Suppressor macrophage (primary cell): Measurements from ENCODE around the gene SIGLEC15.
"Not testable (repeated sequence)": the region's sequence is repeated elsewhere in the genome, so short reads cannot be mapped to it uniquely, and the experiment has no call there.

Experiments
- DNase-seq, 4 experiments: peaks; one replicate each; pipeline ENCODE4 v3.0.0-alpha.2; 2020 to 2022
- total RNA-seq, 17 experiments: gene quantifications; one replicate each; lab custom pipeline; 2026; ENCODE audit warnings: mixed read lengths in 6 of 17, inconsistent platforms in 3 of 17; lab: John Stamatoyannopoulos, UW

SIGLEC15 gene, protein sequence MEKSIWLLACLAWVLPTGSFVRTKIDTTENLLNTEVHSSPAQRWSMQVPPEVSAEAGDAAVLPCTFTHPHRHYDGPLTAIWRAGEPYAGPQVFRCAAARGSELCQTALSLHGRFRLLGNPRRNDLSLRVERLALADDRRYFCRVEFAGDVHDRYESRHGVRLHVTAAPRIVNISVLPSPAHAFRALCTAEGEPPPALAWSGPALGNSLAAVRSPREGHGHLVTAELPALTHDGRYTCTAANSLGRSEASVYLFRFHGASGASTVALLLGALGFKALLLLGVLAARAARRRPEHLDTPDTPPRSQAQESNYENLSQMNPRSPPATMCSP
- 22.2 to 97.6 (median 41.3) reads per million in 17 experiments for total RNA-seq

- peak; percentile 48 to 80 (median 66) for DNase-seq
Measured at GRCh38 chr18:45825258-45826044, at the start of gene SIGLEC15. TSS of gene SIGLEC15 (plus strand) at chr18:45825675. CDS start at chr18:45825729, 54 bp downstream.

DNA sequence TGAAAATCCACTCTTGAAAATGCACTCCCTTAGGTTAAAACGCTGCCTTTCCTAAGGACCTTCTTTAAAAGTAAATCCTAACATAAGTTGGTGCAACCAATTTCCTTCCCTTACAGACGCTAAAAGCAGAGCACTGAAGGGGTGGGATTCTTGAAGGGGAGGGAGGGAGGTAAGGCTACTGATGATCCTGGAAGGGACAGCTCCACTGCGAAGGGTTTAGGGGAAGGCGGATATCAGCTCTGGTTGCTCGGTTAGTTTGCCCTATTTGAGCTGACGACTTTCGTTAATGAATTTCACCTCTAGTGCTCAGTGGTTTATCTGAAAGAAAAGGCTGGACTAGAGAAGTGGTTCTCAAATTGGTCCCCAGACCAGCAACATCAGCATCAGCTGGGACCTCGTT is 49.7 kb upstream of the SIGLEC15 start:
- peak in 1 of 4 experiments; percentile 9 for DNase-seq

- DNase-seq = no peak
Measured at GRCh38 chr18:45777393-45777792, 48.1 kb upstream of the SIGLEC15 start.

GRCh38 chr18:45780568-45780967 is 44.9 kb upstream of the SIGLEC15 start:
- DNase-seq = no peak

DNA sequence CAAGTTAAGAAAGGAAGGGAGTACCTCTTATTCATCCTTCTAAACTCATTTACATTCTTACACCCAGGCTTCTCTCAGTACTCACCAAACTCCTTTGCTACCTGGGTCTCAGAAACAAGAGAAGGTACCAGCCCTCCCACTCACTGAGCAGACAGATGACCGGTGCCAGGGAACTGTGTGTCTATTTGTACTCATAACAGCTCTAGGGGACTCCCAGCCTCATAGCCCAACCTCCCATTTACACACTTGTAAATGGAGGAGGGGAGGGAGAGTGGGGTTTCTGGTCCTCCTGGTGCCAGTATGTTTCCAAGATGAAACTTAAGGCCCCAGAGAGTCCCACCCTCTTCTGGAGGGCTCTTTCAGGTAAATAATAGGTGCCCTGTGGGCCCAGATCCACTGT is 42.8 kb upstream of the SIGLEC15 start:
- no peak for DNase-seq

GRCh38 chr18:45783097-45784075 is 42.1 kb upstream of the SIGLEC15 start:
- no peak for DNase-seq

DNA sequence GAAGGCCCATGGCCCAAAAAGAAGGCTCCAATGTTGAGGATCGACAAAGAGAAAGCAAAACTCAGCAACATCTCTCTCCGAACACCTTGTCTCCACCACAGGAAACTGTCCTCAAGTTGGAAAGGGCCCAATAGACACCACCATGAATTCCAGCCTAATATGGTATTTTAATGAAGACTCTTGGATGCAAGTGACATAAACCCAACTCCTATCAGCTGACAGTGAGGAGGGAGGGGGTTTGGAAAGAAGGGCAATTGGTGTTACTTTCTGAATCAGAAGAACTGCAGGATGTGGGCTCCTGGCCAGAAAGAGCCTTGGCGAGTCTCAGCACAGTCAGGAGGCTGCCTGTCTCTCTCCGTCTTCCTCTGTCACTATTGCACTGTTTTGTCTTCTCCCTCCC is 40.3 kb upstream of the SIGLEC15 start:
- DNase-seq = peak in 1 of 4 experiments; percentile 28

GRCh38 chr18:45786941-45787340 is 38.5 kb upstream of the SIGLEC15 start:
- DNase-seq = peak in 1 of 4 experiments; percentile 36

DNA sequence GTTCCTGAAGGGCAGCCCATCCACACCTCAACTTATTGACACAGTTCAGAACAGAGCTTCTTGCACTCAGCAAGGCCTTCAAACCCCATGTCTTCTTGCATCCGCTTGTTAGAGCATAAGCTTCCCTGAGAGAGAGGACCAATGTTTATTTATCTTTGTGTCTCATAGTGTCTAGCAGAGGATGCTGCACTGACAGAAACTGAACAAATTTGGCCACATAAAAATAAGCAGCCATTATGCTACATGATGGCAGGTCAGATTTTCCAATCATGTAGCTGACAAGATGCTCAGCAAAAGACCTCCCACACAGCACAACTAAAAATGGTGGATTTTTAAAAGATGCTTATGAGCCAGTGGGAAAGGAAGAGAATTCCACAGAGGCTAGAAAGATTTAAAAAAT is 38.1 kb upstream of the SIGLEC15 start:
- DNase-seq = no peak

- DNase-seq = peak; percentile 64 to 84 (median 82)
Measured at GRCh38 chr18:45788861-45789260, 36.6 kb upstream of the SIGLEC15 start.

- DNase-seq = peak; percentile 26 to 71 (median 66)
Measured at GRCh38 chr18:45792506-45793263, 32.8 kb upstream of the SIGLEC15 start.

- DNase-seq = peak; percentile 61 to 90 (median 81)
Measured at GRCh38 chr18:45793264-45793965, 32.1 kb upstream of the SIGLEC15 start.

DNA sequence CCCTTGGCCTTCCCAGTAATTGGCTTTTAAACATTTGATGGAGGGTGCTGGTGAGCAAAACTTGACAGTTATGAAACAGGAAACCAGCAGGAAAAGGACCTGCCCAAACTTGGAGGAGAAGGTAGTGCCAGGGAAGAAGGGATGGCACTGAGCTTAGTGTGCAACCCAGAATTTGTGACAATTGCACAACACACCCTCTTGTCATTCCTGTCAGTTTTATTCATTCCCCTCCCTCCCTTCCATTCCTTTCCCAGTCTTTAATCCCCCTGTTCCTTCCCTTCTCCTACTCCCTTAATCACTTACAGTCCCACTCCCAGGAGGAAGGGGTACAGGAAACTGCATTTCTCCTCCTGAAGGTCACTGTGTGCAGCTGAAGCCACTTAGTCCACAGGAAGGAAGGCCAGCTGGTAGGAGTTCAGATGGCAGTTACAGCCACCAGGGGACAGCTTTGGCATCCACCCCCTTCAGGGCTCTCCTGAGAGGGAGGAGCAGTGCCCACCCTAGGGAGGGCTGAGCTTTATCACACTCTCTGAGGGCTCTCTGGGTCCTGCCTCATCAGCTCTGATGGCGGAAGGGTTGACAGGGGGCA is 24.0 kb upstream of the SIGLEC15 start:
- peak in 2 of 4 experiments; percentile 39 to 45 for DNase-seq

- DNase-seq = peak; percentile 71 to 91 (median 83)
Measured at GRCh38 chr18:45802814-45803492, 22.5 kb upstream of the SIGLEC15 start.

DNA sequence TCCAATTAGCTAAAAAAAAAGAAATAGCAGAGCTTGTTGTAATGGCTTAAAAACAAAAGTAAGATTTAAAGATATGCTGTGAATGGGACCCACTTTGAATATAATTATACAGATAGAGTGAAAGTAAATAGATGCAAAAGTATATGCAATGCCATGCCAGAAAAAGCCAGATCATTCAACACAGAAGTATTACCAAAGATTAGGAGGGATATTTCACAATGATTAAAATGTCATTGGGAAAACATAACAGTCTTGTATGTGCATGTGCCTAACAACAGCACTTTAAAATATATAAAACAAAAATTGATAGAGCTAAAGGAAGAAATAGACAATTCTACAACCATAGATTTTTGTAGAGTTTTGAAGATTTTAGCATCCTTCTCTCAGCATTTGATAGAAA is 19.9 kb upstream of the SIGLEC15 start:
- DNase-seq = peak in 2 of 4 experiments; percentile 66 to 70

GRCh38 chr18:45806226-45806625 is 19.2 kb upstream of the SIGLEC15 start:
- DNase-seq = peak; percentile 76 to 87 (median 80)

DNA sequence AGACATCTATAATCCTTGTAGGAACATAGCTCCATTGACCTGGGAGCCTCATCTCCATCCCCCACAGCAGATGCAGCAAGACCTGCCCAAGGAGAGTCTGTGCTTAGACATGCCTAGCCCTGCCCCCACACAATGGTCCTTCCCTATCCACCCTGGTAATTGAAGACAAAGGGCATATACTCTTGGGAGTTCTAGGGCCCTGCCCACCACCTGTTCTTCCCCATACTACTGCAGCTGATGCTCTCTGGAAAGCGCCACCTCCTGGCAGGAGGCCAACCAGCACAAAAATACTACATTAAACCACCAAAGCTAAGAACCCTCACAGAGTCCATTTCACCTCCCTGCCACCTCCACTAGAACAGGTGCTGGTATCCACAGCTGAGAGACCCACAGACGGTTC is 18.3 kb upstream of the SIGLEC15 start:
- DNase-seq = peak; percentile 53 to 78 (median 70)

DNA sequence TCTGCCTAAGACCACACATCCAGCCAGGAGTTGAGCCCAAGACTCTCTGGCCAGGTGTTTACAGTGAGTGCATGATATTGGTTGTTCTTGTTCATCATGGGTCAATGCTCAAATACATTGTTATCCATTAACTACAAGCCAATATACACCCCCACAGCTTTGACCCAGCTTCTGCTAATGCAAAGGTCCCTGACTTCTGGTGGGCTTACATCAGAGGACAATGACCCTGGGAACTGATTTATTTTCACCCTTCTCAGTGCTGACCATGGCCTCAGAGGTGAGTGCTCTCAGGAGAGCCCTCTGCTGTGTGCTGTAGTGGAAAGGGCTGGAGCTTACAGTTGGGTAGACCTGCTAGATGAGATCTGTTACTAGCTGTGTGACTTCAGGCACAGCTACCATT is 10.7 kb upstream of the SIGLEC15 start:
- DNase-seq = not testable (repeated sequence)

DNA sequence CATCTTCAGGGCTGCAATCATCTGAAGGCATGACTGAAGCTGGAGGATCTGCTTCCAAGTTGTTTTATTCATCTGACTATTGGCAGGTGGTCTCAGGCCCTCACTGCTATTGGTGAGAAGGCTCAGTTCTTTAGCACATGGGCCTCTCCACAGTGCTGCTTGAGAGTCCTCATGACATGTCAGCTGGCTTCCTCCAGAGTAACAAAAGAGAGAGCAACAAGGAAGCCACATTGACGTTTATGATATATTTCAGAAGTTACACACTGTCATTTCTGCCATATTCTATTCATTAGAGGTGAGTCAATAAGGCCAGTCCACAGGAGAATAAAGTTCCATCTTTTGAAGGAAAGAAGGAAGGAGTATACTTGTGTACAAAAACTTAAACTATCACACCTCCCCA is 7.9 kb upstream of the SIGLEC15 start:
- DNase-seq = no peak

DNA sequence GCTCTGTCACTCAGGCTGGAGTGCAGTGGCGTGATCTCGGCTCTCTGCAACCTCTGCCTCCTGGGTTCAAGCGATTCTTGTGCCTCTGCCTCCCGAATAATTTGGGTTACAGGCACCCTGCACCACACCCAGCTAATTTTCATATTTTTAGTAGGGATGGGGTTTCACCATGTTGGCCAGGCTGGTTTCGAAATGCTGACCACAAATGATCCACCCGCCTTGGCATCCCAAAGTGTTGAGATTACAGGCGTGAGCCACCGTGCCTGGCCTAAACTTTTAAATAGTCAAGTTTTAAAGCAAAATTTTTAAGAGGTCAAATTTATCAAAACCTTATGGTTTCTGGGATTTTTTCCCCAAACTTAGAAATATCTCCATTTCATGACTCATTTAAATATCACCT is 6.7 kb upstream of the SIGLEC15 start:
- peak in 2 of 4 experiments; percentile 32 to 48 for DNase-seq
